DMS53 treated with DMSO at 0.1 percent for 48 hours (cell line): ENCODE measurements around the gene ARHGEF7.
"Not testable (repeated sequence)": the region's sequence is repeated elsewhere in the genome, so short reads cannot be mapped to it uniquely, and the experiment has no call there.

ENCODE experiments used
- DNase-seq: peaks from one replicate; lab custom pipeline; 2025; ENCODE audit not compliant: unreplicated experiment; lab: John Stamatoyannopoulos, UW

The ARHGEF7 gene

GRCh38 chr13:111189516-111189915 is 74.4 kb downstream of the ARHGEF7 start:
- DNase-seq: not testable (repeated sequence)

- not testable (repeated sequence) for DNase-seq
Measured at GRCh38 chr13:111193223-111193622, 78.1 kb downstream of the ARHGEF7 start.

- DNase-seq: not testable (repeated sequence)
Measured at GRCh38 chr13:111194651-111195050, 79.5 kb downstream of the ARHGEF7 start.

DNA sequence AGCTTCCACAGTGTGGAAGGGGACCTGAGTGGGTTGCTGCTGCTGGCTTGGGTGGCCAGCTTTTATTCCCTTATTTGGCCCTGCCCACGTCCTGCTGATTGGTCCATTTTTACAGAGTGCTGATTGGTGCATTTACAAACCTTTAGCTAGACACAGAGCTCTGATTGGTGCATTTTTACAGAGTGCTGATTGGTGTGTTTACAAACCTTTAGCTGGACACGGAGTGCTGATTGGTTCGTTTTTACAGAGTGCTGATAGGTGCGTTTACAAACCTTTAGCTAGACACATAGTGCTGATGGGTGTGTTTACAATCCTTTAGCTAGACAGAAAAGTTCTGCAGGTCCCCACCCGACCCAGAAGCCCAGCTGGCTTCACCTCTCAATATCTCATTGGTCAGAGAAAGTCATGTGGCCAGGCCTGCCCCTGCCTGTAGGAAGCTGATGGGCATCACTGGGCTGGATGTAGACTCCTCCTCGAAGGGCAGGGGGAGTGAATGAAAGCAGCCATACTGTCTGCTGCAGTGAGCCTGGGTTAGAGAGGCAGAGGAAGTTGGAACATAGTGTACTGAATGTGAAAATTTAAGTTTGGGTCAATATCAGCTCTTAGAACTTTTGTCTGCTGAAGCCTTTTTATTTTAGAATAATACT is 83.7 kb downstream of the ARHGEF7 start:
- not testable (repeated sequence) for DNase-seq

- DNase-seq: no peak
Measured at GRCh38 chr13:111201304-111201940, 86.3 kb downstream of the ARHGEF7 start.

- DNase-seq: no peak
Measured at GRCh38 chr13:111202156-111202621, 87.1 kb downstream of the ARHGEF7 start.

- DNase-seq: peak; percentile 0
Measured at GRCh38 chr13:111202745-111203144, 87.6 kb downstream of the ARHGEF7 start.

GRCh38 chr13:111203736-111204389 is 88.8 kb downstream of the ARHGEF7 start:
- no peak for DNase-seq

DNA sequence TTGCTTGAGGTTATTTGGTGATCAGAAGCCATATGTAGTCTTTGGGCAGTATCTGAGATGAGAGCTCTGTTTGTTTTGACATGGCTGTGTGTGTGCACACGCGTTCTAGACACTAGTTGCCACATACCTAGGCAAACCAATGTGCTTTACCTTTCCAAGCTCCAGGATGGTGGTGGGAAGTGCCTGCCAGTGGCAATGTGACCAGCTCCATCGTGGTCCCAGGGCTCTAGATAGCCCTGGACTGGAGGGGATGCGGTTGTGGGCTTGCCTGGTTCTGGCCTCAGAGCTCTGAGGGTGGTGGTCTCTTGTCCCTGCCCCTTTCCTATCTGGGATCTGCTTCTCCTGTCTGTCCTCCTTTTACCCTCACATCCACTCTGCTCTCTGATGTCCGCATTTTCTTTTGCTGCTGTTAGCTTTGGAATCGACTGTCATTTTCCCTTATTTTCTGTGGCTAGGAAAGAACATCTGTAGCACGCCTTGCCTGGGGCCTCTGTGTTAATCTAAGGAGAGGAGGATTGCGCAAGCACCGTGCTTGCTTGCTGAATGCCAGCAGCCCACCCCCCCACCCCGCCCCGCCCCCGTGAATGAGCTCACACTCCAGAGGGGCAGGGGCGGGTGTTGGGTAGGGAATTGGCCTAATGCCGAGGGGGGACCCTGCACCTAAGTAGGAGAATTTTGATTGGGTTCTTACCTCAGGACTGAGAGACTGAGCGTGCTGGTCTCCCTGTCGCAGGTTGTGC is 89.5 kb downstream of the ARHGEF7 start:
- DNase-seq: no peak

DNA sequence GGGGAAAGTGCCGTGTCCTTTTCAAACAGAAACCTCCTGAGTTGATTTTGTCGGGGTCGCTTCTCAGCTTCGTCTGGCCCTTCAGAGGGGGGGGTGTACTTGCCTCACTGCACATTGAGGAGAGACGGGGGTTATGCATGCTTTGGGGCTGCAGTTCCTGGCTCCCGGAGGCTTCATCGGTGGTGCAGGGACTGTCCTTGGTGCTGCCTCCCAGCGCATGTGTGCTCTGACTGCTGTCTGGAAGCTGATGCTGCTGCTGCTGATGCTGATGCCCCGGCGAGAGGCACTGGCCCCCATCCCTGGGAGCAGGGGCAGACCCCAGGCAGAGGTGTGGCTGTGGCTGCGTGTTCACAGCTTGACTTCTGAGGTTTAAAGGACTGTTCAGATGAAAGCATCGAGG is 91.0 kb downstream of the ARHGEF7 start:
- DNase-seq: no peak

DNA sequence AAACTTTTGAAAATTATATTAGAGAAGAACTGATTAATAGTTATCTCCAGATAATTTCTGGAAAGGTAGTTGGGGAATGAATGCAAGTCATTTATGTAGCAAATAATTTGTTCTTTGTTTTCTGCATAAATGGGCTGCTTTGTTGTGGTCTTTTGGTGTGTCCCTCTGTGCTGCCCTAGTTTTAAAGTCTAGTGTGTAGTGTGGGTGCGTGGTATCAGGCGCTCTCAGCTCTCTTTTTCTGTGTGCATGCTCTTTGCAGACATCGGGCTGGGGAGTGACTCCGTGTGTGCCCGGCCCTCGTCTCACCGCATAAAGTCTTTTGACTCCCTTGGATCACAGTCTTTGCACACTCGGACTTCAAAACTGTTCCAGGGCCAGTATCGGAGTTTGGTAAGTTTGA is 94.5 kb downstream of the ARHGEF7 start:
- DNase-seq: no peak

DNA sequence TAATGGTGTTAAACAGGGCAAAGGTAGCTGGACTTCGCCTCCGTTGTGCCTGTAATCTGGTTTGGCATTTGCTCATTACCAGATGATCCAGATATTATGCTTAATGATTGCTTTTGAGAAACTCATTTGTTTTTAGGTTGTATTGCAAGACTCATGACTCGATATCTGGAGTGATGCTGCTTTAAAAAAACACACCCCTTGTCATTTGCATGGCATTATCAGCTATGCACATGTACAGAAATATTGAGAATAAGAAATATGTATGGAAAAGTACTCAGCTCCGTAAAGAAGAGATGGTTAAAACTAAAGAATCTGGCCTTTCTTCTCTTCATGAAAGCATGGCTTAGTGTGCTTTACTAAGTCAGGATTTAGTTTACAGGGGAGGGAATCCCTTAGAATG is 95.0 kb downstream of the ARHGEF7 start:
- DNase-seq: no peak

DNA sequence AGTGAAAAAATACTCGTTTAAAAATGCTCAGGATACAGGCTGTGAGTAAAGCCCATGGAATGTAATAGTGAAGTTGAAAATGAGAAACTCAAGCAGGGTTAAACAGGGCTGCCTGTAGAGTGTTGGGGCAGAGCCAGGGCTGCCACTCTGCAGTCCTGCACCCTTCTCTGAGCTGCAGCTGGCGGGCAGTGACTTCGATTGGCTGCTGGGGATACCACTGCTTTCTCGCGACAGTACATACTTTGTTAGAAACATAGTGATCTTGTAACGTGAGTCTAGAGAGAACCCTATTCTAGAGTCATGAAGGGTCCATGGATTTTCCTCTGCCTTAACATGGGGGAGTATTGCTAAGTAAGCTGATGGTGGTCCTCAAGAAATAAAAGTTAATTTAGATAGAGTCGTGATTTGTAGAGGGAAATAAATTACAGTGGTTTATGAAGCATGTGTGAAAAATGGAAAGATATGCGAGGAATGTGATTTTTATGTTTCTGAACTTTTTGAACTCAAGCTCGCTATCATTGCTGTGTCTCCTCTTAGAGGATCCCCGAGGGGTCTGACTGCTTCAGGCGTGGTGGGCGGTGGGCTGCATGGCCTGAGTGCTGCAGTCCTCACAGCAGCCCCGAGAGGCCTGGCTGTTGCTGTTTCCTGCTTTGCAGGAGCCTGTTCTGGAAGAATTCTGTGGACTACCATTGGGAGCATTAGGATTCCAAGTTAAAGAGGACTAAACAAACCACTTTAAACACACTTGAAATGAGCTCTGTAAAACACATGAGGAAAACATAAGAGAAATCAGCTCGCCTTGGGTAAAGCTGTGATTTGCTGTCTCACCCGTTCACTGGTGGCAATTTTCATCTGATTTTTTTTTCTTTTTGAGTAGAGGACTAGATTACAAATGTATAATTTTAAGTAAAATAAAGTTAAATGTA is 95.7 kb downstream of the ARHGEF7 start:
- no peak for DNase-seq

- no peak for DNase-seq
Measured at GRCh38 chr13:111211789-111212516, 96.8 kb downstream of the ARHGEF7 start.

DNA sequence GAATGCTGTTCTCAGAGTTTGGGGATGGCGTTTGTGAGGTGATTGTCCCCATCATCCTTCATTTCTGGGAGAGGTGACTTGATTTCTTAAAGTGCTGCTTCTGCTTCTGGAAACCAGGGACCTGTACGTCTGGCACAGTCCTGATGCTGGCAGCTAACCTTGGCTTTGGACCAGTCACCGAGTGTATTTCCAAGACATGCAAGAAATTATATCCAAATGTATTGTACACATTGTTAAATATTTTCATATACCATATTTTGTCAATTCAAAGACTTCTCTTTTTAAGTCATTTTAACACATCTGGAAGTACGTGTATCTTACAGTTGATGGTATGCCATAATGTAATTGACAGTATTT is 97.4 kb downstream of the ARHGEF7 start:
- DNase-seq: no peak

- no peak for DNase-seq
Measured at GRCh38 chr13:111213964-111214726, 99.0 kb downstream of the ARHGEF7 start.

DNA sequence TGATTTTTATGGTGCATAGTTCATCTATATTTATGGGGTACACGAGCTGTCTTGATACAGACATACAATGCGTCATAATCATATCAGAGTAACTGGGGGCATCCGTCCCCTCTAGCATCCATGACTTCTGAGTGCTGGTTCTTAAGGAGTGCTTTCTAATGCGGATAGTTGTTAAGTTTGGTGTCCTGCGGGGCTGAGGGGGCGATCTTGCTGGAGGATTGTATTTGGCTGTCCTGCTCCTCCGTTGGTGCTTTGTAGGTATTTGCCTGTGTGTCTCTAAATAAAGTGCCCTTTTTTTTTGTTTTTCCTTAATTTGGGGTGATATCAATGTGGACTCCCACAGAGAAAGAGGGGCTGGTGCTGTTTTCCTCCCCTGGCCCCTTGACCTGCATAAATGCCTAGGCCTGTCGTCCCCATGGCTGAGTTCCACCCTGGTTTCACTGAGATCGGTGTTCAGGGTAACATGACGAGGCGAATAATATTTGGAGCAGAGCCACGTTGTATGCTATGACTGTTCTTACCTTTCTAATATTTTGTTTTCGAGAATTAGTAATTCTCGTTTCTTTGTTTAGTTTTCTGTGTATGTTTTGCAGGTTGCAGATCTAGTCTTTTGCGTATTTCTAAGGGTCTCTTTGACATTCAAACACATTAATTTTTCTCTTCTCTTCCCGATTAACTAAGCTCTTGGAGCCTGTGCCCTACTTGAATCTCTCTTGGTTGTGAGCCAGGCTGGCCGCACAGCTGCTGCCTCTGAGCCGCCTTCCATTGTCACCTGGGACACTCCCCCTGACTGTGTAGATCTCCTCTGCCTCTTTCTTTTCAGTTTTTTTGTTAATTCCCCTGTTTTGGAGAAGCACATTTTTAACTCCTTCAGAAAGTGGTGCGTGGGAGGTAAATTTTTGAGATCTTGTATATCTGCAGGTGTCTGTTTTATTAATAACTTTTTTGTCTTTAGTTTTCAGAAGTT is 100.3 kb downstream of the ARHGEF7 start:
- no peak for DNase-seq
